ENCODE data around the gene CD151.

DNA sequence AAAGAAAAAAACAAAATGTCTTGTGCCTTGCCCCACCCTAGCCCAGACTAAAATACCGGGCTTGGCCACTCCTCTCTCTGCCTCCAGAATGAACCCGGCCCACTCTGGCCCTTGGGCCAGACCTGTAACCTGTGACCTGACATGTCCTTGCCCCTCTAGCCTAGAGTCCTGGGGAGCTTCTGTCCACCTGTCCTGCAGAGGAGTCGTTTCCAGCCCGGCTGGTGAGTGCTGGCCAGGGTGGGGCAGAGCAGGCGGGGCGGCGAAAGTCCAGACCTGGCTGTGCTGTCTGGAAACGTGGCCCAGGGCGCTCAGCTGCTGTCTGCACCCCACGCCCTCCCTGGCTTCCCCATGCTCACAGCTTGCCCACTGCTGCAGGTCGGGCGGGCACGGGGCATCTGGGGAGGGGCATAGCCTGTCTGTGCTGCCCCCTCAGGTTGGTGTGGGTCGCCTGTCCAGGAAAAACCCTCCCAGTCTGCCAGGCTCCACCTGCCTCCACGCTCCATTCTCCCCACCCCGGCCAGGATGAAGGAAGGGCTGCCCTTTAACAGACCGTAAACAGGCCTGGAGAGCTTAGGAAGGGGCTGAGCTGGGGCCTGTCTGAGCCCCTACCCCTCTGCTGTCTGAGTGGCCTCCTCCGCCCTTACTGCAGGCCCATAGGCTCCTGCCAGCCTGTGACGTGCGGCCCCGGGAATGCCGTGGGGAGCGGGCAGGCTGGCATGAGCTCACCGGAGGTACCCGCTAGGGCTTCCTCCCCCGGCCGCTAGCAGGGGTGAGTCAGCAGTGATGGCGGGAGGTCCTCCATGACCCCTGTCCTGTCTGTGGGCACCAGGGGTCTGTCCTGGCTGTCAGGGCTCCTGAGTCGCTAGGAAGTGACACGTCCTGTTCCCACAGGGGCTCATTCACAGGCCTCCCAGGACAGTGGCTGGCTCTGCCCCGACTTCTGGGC lies 1.9 kb downstream of the CD151 start:
- TF ChIP-seq POLR2A (IDR thresholded peaks at IDR 0.05), result peak; percentile 10 to 21
- TF ChIP-seq, protein P1, sequence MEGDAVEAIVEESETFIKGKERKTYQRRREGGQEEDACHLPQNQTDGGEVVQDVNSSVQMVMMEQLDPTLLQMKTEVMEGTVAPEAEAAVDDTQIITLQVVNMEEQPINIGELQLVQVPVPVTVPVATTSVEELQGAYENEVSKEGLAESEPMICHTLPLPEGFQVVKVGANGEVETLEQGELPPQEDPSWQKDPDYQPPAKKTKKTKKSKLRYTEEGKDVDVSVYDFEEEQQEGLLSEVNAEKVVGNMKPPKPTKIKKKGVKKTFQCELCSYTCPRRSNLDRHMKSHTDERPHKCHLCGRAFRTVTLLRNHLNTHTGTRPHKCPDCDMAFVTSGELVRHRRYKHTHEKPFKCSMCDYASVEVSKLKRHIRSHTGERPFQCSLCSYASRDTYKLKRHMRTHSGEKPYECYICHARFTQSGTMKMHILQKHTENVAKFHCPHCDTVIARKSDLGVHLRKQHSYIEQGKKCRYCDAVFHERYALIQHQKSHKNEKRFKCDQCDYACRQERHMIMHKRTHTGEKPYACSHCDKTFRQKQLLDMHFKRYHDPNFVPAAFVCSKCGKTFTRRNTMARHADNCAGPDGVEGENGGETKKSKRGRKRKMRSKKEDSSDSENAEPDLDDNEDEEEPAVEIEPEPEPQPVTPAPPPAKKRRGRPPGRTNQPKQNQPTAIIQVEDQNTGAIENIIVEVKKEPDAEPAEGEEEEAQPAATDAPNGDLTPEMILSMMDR (IDR thresholded peaks at IDR 0.05), result peak in 2 of 4 experiments; percentile 4 to 34

All from gastroesophageal sphincter (tissue), 3 donors.